Suppressor macrophage treated with lipopolysaccharide for 1 hour (primary cell): Measurements from ENCODE around the gene TAS2R9.
A peak's percentile ranks its signal among the peaks of the same experiment; 100 is the strongest.
"Not testable (repeated sequence)": the region's sequence is repeated elsewhere in the genome, so short reads cannot be mapped to it uniquely, and the experiment has no call there.

ENCODE experiments used
- DNase-seq, 3 donors: peaks; one replicate each; pipeline ENCODE4 v3.0.0-alpha.2; 2020 to 2022

TAS2R9 gene, protein sequence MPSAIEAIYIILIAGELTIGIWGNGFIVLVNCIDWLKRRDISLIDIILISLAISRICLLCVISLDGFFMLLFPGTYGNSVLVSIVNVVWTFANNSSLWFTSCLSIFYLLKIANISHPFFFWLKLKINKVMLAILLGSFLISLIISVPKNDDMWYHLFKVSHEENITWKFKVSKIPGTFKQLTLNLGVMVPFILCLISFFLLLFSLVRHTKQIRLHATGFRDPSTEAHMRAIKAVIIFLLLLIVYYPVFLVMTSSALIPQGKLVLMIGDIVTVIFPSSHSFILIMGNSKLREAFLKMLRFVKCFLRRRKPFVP

DNA sequence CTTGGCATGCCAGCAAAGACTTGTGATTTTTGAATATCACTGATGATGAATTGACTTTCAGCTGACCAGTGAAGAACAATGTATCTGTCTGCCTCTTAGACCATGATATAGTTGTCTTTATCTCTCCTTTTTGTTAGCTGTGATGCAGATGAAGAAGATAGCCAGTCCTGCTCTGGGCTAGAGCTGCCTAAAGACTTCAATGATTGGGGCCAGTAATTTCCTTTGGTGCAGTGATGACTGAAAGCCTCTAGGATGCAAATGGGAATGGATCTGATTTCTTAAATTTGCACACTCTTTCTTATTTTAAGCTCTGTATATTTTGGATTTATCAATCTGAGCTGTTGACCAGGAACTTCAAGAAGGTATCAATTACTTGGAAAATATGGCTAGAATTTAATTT lies at the start of gene TAS2R9:
Gene TAS2R9, minus strand, starts transcription at position 101 of the 400 bp plus-strand sequence. Its CDS starts 93 bp downstream, at position 8.
- no peak for DNase-seq

DNA sequence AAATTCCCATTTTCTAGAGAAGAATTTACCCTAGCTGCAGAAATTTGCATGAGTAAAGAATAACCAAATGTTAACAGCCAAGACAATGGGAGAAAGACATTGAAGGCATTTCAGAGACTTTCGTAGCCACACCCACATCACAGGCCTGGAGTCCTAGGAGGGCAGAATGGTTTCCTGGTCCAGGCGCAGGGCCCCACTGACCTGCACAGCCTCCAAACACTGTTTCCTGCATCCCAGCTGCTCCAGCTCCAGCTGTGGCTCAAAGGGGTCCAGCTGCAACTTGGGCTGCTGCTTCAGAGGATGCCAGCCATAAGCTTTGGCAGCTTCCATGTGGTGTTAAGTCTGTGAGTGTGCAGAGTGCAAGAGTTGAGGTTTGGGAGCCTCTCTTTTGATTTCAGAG lies 45.8 kb upstream of the TAS2R9 start:
- no peak for DNase-seq

DNA sequence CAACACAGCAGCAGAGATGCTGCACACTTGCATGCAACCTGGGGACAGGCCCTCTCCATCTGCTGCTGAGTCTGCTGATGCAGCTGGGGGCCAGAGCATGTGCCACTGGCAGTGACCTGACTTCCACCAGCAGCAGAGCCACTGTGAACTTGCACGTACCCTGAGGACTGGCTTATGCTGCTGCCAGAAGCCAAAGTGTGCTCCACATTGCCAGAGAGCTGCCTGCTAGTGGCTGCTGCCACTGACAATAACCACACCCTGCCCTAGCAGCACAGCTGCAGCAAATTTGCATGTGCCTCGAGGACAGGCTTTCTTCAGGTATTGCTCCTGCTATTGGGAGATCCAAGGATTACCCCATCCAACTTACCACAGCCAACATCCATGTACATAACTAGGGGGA lies 43.8 kb upstream of the TAS2R9 start:
- no peak for DNase-seq

DNA sequence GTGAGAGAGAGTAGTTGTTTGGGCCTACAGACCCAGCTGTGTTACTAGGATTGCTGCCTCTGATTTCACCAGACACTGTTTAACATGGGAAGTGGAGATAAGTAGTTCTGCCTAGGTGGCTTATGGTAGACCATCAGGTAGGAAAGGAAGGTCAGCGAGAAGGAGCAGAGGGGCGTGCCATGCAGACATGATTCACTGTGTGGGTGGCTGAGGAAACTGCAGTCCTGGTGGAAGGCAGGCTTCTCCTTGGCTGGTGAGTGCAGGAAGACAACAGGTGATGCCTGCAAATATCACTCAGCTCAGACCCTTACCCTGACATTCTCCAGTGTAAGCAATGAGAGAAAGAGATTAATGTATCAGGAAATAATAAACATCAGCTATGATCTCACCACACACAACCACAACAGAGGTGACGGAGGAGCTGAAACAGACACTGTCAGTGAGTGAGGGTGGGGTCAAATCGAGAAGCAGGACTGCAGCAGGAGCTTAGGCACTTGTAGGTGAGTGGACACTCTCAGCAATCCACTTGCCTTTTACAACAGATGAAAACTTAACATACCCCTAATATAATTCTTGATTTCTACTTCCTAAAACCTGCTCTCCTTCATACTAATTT lies 41.4 kb upstream of the TAS2R9 start:
- DNase-seq, result no peak

DNA sequence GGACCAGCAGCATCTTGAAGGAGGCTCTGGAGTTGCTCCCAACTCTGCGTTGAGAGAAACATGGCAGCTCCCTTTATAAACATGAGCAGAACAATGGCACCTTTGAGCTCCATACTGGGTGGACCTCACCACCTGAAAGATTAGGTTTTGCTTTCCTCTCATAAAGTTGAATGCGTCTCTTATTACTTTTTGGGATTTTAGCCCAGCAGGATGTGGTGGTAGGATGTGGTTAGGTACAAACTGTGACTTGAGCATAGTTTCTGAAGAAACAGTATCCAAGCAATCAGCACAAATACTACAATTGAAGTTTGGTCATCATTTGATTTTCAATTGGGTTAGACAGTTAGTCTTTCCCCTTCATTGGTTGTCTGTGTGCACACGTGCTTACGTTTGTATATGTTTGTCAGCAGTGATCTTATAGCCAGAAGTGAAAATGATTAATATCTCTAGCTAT lies 39.5 kb upstream of the TAS2R9 start, which contains the start of gene PRR4:
Gene PRR4, minus strand, starts transcription at position 51 of the 454 bp plus-strand sequence. Its CDS starts 38 bp downstream, at position 13.
- no peak for DNase-seq

DNA sequence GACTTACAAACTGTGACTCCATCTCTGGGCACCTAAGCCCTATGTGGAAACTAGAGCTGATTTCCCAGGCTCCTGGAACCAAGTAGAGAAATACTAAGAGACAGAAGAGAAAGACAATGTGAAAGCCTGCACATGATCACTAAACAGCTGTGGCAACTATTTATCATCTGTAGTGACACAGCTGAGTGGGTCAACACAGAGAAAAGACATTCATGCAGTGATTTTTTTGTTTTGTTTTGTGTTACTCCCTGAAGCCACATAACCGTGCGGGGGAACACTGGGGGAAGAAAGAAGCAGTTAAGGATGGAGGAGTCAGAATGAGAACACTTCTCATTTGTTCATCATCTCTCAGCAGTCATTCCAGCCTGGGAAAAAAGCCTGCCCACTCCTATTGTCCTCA lies 37.8 kb upstream of the TAS2R9 start:
- DNase-seq, result no peak

DNA sequence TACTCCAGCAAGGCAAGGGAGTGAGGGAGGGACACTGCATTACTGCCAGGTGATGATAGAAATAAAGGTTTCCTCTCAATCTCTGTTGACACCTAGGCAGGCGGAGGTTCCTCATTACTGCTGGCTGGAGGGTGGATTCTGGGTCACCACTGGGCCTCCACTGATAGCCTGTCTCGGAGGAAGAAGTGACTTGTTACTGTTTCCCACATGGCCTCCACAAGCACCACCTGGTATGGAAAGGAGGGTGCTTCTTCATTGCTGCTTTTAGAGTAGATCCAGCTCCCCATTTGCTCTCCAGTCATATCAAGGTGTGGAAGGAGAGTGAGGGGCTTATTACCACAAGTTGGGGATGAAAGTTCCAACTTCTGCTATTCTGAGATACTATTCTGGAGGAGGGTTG lies 32.9 kb upstream of the TAS2R9 start:
- no peak for DNase-seq

DNA sequence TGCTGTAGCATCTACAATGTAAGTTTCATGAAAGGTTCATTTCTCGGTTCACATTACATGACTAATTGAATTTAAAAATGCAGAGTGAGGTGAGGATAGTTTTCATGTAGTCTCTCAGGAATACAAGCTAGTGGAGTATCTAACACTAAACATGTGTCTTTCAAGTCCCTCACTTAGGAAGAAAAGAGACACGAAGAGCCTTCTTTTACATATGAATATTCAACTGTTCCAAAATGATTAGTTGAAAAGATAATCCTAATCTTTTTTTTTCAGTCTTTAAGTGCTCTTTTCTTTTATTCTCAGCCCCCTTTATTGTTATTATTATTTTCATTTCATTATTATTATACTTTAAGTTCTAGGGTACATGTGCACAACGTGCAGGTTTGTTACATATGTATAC lies 28.5 kb upstream of the TAS2R9 start:
- DNase-seq, result no peak

DNA sequence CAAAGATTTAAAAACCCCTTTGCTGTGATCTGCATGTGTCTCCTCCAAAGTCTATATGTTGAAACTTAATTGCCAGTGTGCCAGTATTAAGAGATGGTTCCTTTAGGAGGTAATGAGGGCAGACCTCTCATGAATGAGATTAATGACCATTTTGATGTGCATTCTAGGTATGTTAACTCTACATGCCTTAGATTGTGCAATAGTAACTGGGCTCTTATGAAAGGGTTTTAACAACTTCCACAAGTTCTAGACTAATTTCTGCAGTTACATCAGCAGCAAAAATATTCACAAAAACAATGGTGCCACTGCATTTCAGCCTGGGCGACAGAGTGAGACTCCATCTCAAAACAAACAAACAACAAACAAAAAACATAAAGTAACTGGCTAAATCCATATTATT lies 20.0 kb upstream of the TAS2R9 start:
- no peak for DNase-seq

DNA sequence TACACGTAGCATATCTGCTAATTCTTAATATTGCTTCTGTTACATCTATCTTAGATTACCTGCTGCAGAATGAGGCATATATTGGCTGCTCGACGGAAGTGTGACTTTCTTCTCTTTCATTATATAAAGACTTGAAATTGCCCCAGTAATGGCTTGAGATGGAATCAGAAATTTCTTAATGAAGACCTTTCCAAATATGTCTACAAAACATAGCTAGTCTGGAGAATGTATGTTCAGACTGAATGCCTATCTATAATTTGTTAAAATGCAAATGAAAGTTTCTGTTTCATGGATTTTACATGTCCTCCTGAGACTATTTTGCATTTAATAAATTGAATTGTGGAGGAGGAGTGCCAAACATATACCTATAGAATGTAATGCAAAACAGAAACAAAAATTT lies 16.3 kb upstream of the TAS2R9 start, which contains the start of gene TAS2R10:
Gene TAS2R10, minus strand, starts transcription at position 101 of the 400 bp plus-strand sequence. Its CDS starts 89 bp downstream, at position 12.
- DNase-seq, result no peak

DNA sequence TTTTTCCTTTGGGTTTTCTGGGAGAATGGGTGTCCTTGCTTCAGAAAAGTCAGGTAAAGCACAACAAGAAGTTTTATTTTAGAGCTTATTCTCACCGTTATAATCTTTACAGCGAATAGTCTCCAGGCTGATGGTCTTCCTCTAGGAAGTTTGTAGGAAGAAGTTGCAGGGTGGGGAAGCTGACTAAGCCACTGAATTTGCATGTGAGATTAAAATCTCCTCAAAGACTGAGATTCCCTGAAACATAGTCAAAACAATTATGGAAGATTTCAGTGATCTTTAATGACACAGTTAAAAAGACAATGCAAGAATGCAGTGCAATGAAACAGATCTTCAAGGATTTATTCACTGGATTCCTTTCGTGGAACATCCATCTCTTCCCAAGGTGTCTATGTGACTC lies 15.0 kb upstream of the TAS2R9 start:
- no peak for DNase-seq

DNA sequence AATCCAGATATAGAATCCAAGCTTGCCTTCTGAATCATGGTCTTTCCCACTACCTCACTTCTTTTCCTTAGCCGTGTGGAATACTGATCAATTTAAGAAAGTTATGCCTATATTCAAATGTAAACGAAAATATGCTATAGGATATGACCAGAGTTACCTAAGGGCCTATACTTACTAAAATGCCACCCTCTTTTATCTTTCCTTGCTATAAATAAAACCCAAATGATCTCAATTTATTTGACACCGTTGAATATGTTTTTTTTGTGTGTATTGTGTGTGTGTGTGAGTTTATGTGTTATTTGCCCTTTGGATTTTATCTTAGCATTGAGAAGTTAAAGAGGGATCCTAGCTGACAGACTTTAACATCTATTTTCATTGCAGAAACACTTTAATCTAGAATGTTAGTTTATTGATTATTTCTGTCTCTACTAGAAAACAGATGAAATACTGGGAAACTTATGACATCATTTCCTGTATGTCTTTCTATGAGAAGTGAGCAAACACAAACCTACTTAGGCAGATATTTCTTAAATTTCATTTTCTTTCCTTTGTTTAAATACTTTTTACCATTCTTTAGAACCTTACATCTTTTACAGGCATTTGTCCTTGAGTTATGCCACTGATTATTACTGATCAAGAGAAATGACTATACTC lies 2.0 kb upstream of the TAS2R9 start:
- DNase-seq, result no peak

DNA sequence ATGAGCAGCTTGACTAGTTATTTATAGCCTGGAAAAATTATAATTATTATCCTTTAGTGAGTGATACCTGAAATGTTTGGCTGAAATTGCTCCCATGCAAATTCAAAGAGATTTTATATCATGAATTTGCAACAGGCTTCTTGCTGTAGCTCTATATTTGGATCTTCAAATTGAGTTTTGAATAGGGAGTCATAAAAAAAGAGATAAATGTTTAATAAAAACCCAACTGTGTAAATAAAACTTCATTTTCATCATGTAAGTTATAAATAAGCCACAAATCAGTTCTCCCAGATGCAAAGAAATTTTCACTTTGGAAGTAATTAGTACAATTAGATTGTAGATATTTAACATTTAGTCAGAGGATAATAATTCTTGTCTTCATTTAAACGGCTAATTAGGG lies 2.8 kb downstream of the TAS2R9 start, which contains the start of gene TAS2R8:
Gene TAS2R8, minus strand, starts transcription at position 101 of the 400 bp plus-strand sequence. CDS start 306 bp downstream, outside the sequence.
- DNase-seq, result no peak

DNA sequence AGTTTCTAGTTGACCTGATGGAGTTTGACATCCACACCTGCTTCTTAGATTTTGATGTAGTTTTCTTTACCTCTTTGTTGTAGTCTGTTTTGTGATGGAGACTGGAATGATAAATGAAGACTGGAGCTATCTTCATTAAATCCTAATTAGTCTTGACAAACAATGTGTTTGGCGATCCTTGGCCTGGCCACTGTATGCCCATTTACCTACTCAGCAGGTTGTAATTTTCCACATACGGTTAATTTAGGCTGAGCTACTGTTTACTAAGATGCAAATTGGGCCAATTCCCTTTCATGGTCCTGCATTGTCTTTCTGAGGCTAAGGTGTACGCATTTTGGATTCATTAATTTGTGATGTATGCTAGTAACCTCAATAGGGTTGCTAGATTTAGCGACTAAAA lies 7.4 kb downstream of the TAS2R9 start, which contains the start of gene TAS2R7:
Gene TAS2R7, minus strand, starts transcription at position 41 of the 400 bp plus-strand sequence. CDS start 57 bp downstream, outside the sequence.
- no peak for DNase-seq

DNA sequence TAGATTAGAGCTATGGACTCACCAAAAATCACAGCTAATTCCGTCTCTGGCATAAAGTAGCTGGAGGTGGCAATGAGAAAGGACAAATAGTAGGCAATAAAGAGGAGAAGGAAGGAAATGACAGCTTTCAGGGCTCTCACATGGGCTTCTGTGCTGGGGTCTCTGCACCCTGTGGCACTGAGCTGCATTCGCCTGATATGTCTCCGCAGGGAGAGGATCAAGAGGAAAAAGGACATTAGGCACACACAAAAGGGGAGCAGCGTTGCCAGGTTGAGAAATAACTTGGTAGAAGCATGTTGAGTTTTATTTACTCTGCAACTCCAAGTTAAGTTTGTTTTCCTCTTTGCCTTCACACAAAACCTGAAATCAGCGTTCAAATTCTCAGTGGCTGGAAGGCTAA lies 8.2 kb downstream of the TAS2R9 start:
- DNase-seq, result no peak

DNA sequence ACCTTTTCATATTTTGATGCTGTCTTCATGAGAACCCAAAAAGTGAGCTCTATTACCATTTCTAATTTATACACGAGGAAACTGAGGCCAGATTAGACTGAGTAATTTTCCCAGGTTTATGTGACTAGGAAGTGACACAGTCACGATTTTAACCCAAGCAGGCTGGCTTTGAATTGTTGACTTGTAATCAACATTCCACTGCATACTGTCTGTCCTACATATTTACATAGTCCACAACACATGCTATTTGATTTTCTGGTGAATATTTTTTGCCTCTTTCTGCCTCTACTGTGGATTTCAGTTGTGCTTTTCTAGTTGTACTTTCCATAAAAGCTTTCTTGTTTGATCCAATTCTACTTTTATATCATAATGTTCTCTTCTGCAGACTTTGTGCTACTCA lies 15.7 kb downstream of the TAS2R9 start:
- no peak for DNase-seq

DNA sequence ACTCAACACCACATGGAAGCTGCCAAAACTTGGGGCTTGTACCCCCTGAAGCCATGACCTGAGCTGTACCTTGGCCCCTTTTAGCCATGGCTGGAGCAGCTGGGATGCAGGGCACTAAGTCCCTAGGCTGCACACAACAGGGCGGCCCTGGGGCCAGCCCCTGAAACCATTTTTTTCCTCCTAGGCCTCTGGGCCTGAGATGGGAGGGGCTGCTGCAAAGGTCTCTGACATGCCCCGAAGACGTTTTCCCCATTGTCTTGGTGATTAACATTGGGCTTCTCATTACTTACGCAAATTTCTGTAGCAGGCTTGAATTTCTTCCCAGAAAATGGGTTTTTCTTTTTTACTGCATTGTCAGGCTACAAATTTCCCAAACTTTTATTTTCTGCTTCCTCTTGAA lies 18.2 kb downstream of the TAS2R9 start:
- not testable (repeated sequence) for DNase-seq

DNA sequence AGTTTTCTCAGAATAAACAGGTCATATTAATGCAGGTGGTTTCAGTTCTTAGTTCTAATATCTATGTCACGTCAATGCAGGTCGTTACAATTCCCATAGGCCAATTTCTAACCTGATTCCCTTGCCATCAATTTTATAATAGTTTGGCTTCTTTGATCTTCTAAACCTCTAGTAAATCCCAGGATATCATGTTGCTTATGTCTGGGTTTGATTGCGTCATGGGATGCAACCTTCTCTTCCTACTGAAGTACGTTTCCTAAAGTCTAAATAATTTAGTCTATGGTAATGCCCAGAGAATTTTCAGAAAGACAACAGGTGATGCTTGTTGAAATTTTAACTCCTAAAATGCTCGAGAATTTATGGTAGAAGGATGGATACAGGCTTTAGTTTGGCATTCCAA lies 26.7 kb downstream of the TAS2R9 start:
- no peak for DNase-seq

DNA sequence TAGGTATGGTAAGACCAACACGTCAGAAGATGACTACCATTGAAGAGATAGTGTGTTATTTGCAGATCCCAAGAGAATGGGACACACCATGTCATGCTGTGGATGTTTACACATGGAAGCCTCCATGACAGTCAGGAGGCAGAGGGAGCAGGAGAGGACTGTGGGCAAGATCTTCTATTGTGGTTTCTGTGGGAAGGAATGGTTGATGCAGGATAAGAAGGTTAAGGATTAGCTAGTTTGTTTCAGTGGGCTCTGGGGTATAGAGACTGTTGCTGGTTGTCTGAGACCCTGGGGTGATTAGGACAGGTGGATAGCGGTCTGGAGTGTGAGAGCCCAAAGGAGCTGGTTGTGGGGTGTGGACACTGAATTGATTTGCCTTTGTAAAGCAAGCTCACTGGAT lies 30.9 kb downstream of the TAS2R9 start:
- no peak for DNase-seq

DNA sequence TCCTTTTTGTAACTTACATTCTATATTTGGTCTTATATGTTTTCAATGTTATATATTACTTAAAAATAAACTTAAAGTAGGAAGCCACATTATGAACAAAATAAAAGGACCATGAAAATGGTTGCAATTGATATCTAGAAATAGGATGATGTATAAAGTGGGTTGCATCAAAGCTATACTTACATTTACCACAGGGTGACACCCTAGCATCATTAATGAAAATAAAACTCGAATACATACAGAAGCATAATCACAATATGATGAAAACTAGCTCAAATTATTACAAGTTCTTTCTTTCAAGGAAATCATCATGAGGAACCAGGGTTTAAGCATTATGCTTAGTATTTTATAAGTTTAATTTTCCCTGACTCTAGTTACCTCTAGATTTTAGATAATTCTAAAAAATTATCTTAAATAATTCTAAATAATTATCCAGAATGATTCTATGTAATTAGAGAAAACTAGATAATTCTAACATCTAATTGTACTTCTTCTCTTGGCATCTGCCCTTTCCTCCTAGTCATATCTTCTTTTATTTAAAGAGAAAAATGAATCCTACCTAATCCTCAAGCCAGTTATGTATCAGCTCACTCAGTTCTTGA lies 38.7 kb downstream of the TAS2R9 start:
- DNase-seq, result peak; percentile 18 to 52 (median 45)

DNA sequence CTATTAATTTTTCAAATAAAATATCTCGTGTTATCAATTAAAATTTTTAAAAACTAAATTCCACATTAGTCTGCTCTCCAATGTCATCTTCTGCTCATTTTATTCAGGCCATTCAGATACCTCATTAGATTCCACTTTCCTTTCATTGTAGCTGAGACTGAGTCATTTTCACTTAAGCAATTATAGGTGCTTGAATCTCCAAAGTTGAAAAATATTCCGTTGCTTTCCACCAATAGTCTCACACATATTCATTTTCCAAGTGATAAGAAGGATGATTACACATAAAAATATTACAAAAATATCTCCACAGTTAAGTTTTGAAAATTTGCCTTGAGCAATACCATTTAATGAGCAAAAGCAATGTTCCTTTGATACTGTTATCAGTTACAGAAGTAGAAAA lies 50.3 kb downstream of the TAS2R9 start:
- DNase-seq, result no peak
